Mesothelial cell of epicardium (in vitro differentiated cells): Measurements from ENCODE around the gene CAST. TPM values are rescaled to one million over a fixed set of nuclear protein-coding genes. Genes with fewer than 3 reads are reported as not detected.

ENCODE experiments used
- DNase-seq, 2 experiments: peaks; one replicate each; pipeline ENCODE4 v3.0.0; 2021; ENCODE audit warnings: low spot score in 2 of 2; ENCODE audit not compliant: unreplicated experiment in 2 of 2
- H3K27ac Mint-ChIP-seq: 2 replicates; pipeline ENCODE4 v1.8.0; 2021; ENCODE audit warnings: mixed read lengths
- H3K27me3 Mint-ChIP-seq: 2 replicates; pipeline ENCODE4 v1.8.0; 2021; ENCODE audit warnings: low read depth, mixed read lengths
- H3K36me3 Mint-ChIP-seq: 2 replicates; pipeline ENCODE4 v1.8.0; 2021; ENCODE audit warnings: mixed read lengths
- H3K4me1 Mint-ChIP-seq: 2 replicates; pipeline ENCODE4 v1.8.0; 2021; ENCODE audit warnings: mixed read lengths
- H3K4me3 Mint-ChIP-seq: 2 replicates; pipeline ENCODE4 v1.8.0; 2021; ENCODE audit warnings: mild to moderate bottlenecking, moderate library complexity, mixed read lengths
- H3K9me3 Mint-ChIP-seq: 2 replicates; pipeline ENCODE4 v1.8.0; 2021; ENCODE audit warnings: mixed read lengths
- CTCF ChIP-seq: fragments of 200-600 bp; sonication (generic); IDR thresholded peaks from one replicate; pipeline ENCODE4 v1.5.0; 2021; ENCODE audit warnings: antibody characterized with exemption; ENCODE audit not compliant: unreplicated experiment
- total RNA-seq: library from RNA; stranded (reverse); gene quantifications from 3 replicates; pipeline ENCODE4 v1.2.1, GENCODE V29; 2021

Gene CAST
- total RNA-seq, 1 donor from 2014 or later: 132 TPM

GRCh38 chr5:96687080-96687479 lies 24.9 kb downstream of the CAST start:
- no peak overlapping the region for H3K27ac Mint-ChIP-seq
- H3K4me1 Mint-ChIP-seq: peaks cover 5% of the 10 kb centered on the region
- no peaks in the 10 kb centered on the region for H3K9me3 Mint-ChIP-seq
- peaks cover 7% of the 10 kb centered on the region for H3K36me3 Mint-ChIP-seq
- no peak overlapping the region for H3K4me3 Mint-ChIP-seq
- no peaks in the 10 kb centered on the region for H3K27me3 Mint-ChIP-seq
- DNase-seq: no peak
- no peak for TF ChIP-seq CTCF

GRCh38 chr5:96687812-96688453 lies 25.8 kb downstream of the CAST start:
- peak; percentile 79 for TF ChIP-seq CTCF
- H3K27ac Mint-ChIP-seq: no peak overlapping the region

GRCh38 chr5:96690861-96691260 lies 28.7 kb downstream of the CAST start:
- H3K4me1 Mint-ChIP-seq: peaks cover 5% of the 10 kb centered on the region
- no peaks in the 10 kb centered on the region for H3K27me3 Mint-ChIP-seq
- no peak for DNase-seq
- no peak for TF ChIP-seq CTCF
- H3K27ac Mint-ChIP-seq: no peak overlapping the region
- peaks cover 2% of the 10 kb centered on the region for H3K36me3 Mint-ChIP-seq
- H3K9me3 Mint-ChIP-seq: no peaks in the 10 kb centered on the region
- no peak overlapping the region for H3K4me3 Mint-ChIP-seq

More at GRCh38 chr5:96687812-96688453, 25.8 kb downstream of the CAST start:
- DNase-seq: no peak
- H3K36me3 Mint-ChIP-seq: peaks cover 3% of the 10 kb centered on the region
- H3K4me3 Mint-ChIP-seq: no peak overlapping the region
- H3K9me3 Mint-ChIP-seq: no peaks in the 10 kb centered on the region
- H3K27me3 Mint-ChIP-seq: no peaks in the 10 kb centered on the region
- peaks cover 5% of the 10 kb centered on the region for H3K4me1 Mint-ChIP-seq

- no peak for TF ChIP-seq CTCF
- no peaks in the 10 kb centered on the region for H3K27me3 Mint-ChIP-seq
- no peaks in the 10 kb centered on the region for H3K36me3 Mint-ChIP-seq
- no peak overlapping the region for H3K27ac Mint-ChIP-seq
- peaks cover 3% of the 10 kb centered on the region for H3K4me1 Mint-ChIP-seq
- no peaks in the 10 kb centered on the region for H3K9me3 Mint-ChIP-seq
- no peak overlapping the region for H3K4me3 Mint-ChIP-seq
- no peak for DNase-seq
Measured at GRCh38 chr5:96691503-96692303, 29.5 kb downstream of the CAST start.

GRCh38 chr5:96692441-96692840 lies 30.3 kb downstream of the CAST start:
- no peak for TF ChIP-seq CTCF
- peaks cover 3% of the 10 kb centered on the region for H3K4me1 Mint-ChIP-seq
- H3K27ac Mint-ChIP-seq: no peak overlapping the region
- DNase-seq: no peak
- no peak overlapping the region for H3K4me3 Mint-ChIP-seq
- no peaks in the 10 kb centered on the region for H3K27me3 Mint-ChIP-seq
- H3K9me3 Mint-ChIP-seq: no peaks in the 10 kb centered on the region
- peaks cover 3% of the 10 kb centered on the region for H3K36me3 Mint-ChIP-seq
